NK-92 (cell line): ENCODE results near the gene NFIB.

Experiments
- DNase-seq: peaks from one replicate; lab custom pipeline; 2025; ENCODE audit not compliant: unreplicated experiment; lab: John Stamatoyannopoulos, UW

The NFIB gene

DNA sequence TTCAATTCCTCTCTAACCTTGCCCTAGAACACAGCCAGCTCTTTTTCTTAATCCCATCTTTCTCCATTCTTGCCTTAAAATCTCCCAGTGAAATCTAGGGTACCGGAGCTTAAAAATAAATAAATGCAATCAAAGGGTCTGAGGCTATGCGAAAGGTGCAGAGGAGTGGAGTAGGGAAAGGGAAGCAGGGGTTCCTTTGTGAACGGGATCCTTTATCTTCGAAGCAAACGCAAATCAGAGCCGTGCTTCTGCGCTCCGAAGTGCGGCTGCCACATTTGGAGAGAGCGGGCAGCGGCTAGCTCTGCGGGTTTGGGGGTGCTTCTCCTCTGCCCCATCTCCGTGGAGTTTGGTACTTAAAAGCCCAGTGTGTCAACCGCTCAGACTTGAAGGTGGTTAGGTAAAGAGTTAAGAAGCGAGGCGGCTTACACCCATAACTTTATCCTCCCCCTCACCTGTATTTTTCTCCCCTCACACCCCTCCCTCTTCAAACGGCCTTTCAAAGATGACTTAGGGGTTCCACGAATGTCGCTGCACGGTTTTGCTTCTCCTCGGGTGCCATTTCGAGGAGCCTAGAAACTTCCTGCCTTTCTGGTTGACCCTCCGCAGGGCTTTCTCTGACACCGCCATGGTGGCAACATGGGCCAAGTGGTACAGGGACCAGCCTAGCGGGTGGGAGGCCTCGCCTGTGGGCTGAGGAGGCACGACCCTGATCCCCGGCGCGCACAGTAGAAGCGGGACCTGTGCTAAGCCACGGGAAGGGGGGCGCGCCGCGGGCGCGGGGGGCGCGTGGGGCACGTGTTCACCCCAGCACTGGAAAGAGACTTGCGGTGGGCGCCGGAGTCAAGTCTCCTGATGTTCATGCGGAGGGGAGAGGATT lies 31.7 kb upstream of the NFIB start:
- DNase-seq: no peak

DNA sequence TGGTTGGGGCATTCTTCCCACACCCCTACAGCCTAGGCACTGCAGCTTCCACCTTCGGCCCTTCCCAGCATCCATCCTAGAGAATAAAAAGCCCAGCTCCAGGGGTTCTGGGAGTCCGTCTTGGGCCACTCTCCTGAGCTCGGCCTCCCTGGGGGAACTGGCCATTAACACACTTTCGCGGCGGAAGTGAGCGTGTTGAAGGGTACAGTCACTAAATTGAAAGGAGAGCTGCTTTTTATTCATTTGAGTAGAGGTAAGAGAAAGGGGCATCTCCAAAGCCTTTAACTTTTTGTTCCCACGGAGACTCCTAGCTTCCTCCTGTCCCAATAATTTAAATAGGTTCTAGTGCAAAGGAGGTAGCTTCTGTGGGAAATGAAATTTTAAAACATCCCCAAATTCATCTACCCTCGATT lies 31.0 kb upstream of the NFIB start:
- no peak for DNase-seq

DNA sequence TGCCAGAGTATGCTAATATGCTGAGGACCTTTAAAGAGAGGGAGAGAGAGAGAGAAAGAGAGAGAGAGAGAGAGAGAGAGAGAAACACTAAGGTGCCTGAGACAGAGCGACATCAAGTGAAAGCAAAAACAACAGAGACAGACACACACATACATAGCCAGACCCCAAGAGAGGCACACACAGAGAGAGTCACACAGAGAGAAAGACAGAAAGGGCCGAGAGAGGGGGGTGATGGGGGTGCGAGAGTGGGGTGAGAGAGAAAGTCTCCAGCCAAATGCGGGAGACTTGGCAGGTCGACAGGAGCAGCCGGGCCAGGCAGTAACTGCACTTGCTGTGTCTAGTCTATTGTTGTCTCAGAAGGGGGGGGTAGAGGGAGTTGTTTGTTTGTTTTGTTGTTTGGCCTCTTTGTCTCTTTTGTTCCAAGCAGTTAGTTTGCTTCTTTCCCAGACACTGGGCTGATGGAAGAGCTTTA lies 30.1 kb upstream of the NFIB start:
- DNase-seq: no peak

DNA sequence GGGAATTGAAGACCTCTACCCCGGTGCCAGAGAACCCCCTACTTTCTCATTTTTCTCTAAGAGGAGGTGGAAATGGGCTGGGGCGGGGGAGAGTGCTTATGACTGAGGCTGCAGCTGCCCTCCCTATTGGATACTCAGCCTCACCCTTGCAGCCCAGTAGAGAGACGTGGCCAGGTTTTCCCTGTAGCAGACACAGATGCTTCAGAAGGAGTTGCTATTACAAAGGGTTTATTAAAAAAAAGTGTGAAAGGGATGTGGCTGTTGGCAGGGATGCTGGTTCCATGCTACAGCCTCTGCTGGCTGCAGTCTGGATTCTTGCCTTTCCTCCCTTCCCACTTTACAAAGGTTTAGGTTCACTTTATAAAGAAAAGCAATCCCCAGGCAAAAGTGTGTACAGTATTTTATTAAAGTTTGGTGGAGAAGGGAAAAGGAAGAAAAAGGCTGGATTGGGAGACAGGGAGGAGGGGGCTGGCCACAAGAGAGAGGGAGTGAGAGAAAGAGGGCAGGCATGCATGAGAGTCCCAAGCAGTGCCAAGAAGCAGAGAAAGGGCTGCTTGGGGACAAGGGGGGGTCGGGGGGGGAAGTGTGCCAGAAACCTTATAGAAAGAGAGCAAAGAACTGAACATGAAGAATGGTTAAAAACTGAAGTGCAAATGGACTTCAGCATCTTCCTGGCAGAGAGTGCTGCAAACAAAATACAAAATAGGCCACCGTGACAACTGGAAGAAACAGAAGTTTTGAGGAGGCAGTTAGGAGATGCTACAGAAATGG lies 29.5 kb upstream of the NFIB start:
- DNase-seq: no peak

DNA sequence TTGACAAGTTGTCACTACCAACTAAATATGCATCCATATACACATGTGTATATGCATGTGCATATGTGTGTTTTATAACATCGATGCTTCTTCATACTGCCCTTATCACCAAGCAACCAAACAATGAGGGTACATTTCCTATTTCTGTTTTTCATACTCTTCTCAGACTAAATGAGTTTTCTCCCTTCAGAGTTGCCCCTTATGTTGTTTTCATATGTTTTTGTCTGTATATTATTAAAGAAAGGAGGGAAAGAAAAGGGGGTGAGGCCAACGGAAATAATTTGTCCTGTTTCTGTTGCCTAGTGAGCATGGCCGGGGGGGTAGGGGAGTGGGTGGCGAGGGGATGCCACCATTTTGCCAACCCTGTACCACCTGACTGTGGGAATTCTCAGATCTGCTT lies 28.8 kb upstream of the NFIB start:
- no peak for DNase-seq

DNA sequence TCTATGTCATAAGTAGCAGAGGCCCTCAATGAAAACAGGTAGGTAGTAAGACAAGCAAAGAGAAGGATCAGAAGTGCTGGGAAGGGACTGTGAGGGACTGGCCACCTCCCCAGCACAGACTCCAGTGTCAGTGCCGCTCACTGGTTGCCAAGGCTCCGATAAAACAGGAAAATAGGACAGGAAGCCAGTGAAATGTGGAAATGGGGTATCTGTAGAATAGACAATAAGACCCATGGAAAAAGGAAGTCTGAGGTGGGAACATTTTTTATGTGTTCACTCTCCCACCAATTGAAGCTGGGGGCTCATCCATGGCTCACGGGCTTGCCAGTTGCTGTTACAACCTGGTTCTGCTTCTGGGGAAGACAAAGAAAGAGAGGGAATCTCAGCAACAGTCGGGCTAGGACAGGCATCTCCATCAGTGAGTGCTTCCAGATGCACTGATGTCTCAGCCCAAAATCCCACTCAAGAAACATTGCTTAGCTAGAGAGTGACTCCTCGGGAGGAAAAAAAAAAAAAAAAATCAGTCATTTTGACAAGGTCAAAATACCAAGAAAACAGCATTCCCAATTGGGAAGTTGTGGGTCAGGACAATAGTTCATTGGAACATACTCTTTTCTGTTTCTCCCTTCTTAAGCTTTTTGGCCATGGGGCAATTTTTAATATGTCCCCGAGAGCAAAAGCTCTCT lies 27.6 kb upstream of the NFIB start:
- DNase-seq: no peak

DNA sequence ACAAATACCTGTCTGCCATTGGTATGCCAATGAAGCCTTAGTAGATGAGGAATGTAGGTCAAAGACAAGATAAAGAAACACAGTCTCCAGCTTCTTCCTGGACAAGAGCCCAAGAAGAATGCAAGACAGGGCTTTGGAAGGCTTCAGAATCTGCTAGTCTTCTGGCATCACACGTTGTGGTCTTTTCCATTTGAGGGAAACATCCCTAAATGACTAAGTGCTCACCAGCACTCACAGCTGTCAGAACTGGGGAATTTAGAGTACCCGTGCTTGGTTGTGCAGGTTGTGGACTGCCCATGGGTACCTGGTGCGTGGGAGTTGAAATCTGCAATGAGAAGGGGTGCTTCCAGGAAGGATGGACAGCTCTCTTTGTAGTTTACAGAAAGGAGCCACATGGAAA lies 27.1 kb upstream of the NFIB start:
- DNase-seq: no peak

DNA sequence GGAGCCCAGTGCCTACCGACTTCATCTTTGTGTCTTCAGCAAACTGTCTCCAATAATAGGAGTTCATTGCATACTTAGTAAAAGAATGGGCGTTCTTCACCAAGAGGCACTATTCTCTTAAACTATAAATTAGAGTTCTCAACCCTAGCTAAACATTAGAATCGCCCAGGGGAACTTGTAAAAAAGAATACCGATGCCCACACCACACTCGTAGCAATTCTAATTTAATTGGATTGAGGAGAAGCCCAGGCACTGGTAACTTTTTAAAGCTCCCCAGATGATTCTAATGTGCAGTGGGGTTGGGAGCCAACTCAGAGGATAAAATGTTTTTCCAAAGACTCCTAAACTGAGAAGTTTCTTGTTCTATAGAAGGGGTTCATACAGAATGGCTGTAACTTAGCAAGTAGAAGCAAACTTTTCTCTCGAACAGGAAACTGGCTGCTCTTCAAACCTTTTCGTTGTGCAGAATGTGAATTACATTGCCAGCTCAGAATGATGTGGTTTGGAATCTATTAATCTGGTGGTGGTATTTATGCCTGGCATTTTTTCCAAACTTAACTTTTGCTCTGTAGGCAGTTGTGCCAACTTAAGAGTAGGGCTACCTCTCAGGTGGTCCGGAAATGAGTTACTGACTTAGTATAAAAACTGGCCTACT lies 26.4 kb upstream of the NFIB start:
- no peak for DNase-seq

DNA sequence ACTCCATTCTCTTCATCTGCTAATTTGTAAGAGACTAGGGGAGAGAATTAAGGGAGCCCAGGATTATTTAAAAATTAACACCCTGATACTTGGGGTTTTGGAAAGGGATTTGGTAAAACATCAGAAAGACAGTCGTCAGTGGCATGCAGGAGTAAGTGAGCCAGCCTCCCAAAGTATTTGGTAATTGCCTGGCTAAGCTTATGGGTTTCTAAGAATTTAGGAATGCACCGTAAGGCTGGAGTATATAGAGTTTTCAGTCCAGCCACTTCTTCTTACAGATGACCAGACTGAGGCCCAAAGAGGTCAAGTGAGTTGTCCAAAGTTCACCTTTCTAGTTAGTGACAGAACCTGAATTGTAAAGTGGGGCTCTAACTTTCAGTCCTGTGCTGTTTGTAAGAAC lies 25.8 kb upstream of the NFIB start:
- DNase-seq: no peak

DNA sequence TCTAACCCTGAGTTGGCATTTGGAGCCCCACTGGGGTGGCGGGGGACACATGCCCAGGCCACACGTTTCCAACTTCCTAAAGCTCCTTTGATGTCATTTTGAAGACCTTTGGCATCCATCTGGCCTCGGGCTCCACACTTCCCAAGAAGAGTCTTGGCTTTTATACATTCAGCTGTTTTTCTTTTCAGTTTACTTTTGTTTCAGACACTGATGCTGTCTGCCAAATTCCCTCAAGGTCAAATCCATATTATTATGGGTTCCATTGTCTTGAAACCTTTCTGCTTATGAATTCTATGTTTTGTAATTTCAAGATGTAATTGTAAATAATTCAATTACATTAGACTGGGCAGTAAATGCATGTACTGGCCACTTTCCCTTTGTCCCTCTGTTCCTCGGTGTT lies 23.7 kb upstream of the NFIB start:
- no peak for DNase-seq

DNA sequence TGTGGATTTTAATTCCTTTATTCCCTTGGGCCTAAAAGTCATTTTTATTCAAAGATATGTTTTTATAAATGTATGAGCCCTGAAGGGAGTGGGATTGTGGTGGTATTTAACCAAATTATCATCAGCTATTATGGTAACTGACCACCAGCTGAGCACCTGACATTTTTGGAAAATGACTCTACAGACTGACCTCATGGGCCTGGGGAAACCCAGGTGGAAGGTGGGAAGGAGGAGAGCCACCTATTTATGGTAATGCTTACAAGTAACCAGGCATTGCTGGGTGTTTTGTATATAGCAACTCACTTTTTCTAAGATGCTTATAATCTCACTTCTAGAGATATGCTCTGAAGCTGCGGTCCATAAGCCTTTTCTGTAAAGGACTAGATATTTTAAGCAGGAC lies 22.3 kb upstream of the NFIB start:
- no peak for DNase-seq

DNA sequence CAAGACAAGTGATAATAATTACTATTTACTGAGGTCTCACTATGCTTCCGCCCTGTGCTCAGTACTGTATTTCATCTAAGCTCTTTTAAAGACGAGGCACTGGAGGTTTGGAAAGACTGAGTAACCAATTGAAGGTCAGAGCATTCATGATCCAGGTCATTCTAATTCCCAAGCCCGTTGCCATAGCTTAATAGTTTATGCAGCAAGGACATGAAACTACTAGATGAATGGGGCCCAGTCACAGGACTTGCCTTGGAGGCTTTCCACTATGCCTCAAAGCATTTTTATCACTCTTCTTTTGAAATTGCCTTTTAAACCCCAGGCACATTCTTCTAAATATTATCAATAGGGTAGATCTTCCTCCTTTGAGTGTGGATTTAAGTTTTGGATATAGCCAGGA lies 17.2 kb upstream of the NFIB start:
- no peak for DNase-seq

DNA sequence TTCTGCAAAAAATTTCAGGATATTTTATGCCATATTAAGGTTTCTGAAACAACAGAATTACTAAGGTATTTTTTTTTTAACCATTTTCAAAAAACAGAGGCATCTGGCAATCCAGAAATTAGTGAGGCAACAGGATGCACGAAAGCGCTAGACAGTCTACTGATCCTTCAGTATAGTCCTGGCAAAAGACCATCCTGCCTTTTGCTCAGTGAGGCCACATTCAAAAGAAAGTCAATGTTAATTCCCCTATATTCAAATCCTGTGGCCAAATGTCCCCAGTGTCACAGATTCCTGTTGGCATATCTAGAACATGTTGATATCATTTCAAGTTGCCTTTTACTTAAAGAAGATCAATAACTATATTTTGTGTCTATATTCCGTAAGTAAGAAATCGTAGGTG lies 13.1 kb upstream of the NFIB start:
- no peak for DNase-seq

DNA sequence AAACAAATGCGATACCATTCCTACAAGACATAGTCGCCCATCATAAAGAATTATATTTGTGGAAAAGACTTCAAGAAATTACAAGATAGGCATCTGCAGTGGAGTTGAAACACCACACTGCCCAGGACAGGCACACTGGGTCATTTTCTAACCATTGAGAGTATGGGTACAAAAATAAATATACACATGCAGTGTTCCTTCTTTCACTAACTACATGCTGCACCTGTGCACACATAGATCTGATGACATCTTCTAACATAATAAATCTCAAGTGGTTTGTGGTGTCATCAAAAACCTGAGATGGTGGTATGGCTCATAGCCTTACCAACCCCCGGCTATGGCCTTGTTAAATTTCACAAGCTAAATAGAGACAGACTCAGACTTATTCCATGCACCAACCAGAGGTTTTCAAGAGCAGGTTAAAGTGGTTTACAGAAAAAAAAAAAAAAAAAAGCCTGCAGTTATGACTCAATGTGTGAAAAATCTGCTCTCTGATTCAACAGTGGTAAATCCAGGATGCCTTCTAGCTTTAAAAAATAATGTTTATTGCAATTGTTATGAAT lies 12.4 kb upstream of the NFIB start:
- DNase-seq: no peak

DNA sequence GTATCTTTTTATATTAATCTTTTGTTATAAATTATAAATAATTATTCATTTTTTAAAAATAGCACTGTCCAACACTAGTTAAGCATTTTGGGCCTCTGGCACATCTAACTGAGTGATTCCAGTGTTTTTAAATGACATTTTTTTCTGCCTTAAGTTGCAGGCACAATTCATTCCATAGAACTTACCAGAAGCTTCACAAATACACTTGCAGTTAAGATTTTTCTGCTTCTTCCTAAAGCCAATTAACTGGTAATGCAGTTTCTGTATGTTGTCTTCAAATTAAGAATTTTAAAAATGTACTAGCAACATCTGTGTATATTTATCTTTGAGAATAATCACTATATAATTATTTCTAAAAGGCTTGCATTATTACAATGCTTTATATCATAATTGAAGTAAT lies 11.2 kb upstream of the NFIB start:
- DNase-seq: no peak

DNA sequence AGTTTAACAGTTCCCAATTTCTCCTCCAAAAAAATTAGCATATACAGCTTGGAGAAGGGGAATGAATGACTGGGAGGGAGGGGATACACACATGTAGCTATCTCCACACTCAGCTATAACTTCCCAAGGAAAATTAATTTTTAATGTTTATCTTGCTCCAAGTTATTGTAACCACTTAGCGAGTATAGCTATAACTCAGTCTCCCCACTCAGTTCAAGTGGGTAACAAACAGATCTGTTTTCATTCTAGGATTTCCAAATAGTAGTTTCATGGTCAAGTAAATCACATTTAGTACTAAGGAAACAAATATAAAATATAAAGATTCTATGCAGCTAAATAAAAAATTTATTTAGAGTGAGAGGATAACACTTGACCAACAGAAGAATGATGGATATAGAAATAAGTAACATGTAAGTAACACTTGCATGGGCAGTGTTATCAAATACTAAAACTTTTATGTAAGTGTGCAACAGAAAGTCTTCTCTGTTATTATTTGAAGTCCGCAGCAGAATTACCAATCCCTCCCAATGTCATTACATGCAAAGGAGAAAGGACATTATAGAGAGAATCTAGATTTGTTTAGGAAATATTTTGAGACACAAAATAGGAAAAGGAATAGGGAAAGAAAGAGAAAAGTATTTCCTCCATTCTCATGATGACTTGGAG lies 10.2 kb upstream of the NFIB start:
- no peak for DNase-seq

DNA sequence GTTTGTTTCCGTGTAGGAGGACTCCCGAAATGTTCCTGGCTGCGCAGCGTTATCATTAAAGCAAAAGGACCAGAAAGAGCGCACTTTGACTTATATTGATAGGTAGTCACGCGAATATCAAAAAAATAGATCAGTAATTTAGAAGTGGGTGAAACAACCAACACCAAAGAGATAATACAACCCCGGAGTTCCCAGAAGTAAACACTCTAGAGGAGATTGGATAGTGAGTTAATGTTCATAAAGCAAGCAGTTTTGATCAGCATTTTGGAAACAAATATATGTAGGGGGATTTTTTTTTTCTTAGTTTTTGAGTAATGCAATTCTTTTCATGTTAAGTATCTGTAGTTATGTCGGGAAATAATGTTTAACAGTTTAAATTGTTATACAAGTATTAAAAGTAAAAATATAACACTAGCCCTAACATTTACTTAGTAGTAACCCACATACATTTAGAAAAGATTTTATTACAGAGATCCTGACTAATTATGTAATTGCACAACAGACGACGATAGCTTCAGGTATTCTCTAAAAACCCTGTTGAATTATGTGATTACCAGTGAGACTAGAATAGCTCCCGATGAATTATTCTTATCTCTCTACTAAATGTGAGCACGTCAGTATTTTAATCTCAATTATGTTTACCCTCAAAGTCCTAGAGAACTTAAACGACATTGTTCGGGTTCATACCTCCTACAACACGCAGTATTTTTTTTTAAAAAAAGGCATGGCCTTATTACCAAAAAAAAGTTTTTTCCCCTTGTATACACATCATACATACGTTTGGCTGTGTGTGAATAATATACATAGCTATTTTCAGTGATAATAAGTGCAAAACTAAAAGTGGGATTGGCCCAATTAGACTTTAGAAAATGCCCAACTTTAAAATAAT lies 9.4 kb upstream of the NFIB start:
- no peak for DNase-seq

DNA sequence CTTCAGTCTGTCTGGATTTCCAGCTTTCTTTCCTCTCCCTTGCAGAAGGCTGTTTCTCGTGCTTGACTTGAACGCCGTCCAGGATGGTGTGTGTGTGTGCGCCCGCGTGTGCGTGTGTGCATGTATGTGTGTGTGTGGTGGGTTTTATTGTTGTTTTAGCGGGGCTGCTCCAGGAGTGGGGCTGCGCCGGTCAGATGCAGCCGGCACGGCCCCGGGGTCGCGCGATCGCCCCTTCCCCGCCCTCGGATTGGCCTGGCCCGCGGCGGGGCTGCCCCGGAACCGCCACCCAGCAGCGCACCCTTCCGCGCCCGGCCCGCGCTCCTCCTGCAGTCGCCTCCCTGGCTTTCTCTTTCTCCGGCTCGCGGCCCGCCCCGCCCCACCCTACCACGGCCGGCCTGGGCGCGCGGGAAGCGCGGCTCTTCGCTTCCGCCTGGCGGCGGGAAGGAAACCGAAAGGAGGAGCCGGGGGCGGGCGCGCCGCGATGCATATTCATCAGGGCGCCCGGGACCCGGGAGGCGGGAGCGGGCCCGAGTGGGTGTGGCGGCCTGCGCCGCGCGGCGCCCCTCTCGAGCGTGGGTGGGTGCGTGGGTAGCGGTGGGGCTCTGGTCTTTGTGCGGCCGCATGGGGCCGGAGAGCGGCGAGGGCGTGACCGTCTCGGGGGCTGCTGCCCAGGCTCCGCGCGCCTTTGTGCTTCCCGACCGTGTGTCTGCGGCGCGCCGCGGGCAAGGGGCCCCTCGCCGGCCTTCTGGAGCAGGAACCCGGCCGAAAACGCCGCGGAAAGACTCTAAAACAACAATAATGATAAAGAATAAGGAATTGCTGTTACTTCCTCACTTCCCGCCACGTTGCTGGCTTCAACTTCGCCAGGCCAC lies 8.5 kb upstream of the NFIB start:
- no peak for DNase-seq
